GM19351 (cell line): Measurements from ENCODE around the gene SHISAL1.

ENCODE experiments used
- ATAC-seq: cut with Tn5 transposase; IDR thresholded peaks from one replicate; pipeline ENCODE4 v1.9.1; 2021; ENCODE audit warnings: mild to moderate bottlenecking, moderate library complexity; ENCODE audit not compliant: unreplicated experiment

The SHISAL1 gene

DNA sequence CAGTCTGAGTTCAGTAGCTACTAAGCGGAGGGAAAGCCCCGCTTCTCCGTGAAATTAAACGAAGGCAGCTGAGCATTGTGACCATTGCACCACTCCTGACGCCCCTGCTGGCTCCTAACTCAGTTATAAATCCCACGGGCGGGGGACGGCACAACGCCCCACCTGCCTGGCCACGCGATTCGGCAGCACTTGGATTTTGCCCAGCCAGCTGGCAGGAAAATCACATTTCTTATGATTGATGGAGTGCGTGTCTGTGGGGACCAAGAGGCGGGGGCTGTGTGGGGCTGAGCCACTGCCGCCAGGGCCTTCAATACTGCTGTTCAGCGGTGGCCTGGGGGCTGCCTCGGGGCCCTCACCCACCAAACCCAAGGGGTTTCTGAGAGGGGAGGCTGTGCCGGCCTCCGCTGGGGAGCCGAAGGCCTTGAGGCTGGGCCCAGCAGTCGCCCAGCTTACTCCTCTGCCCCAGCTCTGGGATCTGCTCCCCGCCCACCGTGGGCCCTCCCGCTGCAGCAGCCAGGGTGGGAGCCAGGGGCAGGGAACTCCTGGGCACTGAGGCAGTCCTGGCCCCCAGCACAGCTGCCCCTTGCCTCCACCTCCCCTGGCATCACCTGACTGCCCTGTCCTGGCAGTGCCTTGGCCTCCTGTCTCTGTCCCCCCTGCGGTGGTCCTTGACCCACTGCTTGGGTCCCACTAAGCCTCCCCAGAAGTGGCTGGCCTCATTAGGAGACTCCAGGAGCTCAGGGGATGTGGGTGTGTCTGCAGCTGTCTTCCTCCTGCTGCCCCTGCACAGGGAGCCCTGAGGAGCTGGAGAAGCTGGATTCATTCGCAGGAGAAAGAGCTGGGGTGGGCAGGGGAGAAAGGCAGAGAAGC is 30.7 kb downstream of the SHISAL1 start:
- no peak for ATAC-seq

DNA sequence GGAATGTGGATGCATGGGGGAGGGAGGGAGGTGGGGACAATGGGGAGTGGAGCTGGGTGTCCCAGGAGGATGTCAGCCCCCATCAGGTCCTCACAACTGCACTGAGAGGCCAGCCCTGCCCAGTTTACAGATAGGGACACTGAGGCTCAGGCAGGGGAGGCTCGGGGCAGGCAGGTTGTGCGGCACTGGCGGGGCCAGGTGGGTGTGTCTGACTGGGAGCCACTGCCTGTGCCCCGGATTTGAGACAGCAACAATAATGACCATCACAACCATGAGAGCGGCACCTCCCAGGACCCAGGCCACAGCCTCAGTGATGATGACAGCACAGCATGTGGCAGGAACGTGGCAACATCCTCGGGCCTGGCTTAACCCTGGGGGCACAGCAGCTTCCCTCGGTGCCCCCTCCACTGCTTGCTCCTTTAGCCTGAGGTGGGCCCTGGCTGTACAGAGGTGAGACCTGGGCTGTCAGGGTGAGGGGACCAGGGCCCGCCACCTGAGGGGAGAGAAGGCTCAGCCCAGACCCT is 32.0 kb downstream of the SHISAL1 start:
- no peak for ATAC-seq

DNA sequence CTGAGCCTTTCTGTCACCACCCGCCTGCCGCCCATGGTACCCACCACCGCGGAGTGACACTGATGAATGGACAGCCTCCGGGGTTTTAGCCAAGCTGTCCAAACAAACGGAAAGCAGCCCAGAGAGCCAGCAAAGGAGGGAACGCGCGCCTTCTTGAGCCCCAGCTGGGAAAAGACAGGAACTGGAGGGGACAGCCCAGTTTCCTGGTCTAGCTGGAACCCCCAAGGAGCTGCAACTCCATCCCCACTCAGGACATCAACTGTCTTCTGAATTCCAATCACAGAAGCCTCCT is 33.7 kb downstream of the SHISAL1 start:
- ATAC-seq: no peak

DNA sequence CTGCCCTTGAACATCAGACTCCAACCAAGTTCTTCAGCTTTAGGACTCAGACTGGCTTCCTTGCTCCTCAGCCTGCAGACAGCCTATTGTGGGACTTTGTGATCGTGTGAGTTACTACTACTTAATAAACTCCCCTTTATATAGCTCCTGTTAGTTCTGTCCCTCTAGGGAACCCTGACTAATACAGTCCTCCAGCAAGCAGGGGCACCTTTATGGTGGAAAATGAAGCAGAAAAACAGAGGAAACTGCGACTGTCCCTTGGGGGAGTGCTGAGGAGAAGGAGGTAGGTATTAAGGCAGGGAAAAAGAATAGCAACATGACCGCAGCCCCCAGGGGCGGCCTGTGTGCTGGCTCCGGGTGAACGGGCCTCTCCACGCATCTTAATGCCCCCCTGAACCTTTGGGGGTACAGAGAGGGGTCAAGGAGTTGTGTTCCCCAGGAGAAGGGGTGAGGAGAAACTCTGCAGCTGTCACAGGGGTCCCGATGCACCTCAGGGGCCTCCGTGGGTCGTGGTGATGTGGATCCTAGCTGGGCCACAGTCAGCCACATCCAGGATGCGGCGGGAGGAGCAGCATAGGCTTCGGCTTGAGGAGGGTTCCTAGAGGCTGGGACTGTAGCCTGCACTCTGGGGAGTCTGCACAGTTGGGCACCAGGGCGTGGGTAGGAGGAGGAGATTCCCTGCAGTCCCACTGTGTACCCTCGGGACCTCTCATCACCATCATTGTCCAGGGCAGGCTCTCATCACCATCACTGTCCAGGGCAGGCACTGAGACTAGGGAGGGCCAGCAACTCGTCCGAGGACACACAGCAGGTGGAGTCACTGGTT is 34.3 kb downstream of the SHISAL1 start:
- no peak for ATAC-seq

DNA sequence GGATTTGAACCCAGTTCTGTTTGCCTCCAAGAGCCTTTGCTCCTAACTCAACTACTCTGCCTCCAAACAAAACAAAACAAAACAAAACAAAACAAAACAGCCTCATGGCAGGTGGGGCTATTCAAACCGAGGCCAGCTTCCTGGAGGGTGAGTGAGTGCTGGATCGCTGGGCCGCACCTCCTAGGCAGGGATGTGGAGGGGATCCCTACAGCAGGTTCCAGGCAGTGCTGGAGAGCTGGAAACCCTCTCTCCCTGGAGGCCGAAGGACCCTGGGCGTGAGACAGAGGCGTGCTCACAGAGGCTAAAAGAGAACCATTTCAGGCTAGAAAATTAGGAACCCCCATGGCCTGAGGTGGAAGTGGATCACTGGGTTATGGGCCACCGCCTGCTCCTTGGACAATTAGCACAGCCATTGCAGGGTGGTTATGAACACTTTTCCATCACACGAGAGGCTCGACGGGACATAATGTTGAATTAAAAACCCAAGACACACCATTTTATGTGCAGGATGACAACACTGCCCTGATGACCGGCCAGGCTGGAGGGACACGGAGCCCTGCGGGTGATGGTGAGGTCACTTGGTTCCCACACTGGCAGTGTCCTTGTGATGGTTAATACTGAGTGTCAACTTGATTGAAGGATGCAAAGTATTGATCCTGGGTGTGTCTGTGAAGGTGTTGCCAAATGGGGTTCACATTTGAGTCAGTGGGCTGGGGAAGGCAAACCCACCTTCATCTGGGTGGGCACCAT is 35.2 kb downstream of the SHISAL1 start:
- no peak for ATAC-seq

DNA sequence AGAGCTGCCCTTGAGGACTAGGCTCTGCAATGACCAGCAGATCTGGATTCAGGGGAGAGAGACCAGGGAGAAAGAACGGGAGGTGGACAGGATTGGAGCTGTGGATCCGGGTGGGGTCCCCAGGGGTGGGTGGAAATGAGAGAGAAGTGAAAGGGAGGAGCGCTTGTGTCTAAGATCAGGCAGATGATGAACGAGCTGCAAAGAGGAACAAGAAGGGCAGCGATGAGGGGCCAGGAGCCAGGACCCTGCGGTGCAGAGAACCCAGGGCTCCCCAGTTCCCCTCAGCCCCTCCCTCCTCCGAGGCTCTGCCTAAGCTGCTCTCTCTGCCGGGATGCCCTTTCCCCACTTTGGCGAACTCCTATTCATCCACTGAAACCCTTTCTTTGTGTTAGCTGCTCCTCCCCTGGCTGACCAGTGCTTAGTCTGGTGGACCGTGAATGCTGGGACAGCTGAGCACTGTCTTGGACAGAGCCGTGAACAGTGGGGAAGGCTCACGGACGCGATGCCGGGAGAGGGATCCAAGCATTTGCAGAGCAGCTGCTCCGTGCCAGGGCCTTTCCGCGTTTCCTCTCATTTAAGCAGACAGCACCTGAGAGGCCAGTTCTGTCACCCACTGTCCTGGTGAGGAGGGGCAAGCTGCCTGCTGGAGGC is 35.9 kb downstream of the SHISAL1 start:
- ATAC-seq: no peak

DNA sequence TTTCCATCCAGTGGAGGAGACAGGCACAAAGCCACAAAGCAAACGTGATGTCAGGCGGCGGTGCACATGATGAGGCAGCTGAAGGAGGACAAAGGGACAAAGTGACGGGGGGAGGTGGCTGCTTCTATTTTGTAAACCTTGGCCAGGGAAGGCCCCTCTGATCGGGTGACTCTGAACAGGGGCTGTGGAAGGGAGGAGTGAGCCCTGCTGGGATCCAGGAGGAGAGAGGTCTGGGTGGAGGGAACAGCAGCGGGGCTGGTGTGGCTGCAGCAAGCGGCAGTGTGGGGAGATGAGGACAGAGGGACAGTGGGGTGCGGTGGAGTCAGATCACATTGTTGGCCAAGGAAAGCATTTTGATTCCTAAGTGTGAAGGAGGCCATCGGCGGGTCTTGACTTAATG is 36.7 kb downstream of the SHISAL1 start:
- no peak for ATAC-seq

DNA sequence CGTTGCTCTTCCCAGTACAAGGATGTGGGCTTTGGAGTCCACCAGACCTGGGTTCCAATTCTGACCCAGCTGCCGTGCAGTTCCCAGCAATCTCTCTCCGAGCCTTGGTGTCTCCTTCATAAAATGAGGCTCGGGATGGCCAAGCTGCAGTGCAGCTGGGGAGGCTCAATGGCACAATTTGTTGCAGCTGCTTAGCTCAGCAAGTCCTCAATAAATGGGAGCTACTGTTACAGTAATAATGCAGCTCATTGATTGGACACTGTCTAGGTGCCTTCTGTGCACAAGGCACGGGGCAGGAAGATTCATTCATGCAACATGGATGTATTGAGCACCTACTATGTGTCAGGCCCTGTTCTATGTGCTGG is 37.1 kb downstream of the SHISAL1 start:
- ATAC-seq: no peak

DNA sequence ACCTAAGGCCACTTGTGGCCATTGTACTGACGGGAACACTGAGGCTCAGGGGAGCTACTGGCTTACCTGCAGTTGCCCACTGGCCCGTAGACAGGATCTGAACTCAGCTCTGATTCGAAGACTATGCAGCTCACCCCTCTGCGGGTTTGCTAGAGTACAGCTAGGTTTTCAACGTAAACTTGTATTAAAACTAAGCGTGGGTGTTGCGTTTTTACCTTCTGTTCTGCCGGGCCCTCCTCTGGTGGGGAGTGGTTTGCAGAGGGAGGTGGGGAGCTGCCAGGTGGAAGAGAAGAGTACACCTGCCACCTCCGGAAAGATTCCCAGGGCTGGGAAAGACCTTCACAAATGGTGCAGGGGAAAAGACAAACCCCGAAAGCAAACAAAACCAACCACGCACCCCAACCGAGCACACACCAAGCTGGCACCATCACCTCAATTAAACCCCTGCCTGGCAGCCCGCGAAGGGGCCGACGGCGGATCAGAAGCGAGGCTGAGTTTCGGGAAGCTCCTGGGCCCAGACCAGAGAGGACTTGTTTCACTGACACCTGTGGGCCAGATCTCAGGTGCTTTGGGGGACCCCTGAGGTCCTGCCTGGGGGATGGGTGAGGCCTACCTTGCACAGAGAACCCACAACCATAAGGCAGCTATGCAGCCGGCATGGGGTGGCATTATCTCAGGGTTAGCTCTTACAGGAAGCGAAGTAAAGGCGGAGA is 37.7 kb downstream of the SHISAL1 start:
- no peak for ATAC-seq

DNA sequence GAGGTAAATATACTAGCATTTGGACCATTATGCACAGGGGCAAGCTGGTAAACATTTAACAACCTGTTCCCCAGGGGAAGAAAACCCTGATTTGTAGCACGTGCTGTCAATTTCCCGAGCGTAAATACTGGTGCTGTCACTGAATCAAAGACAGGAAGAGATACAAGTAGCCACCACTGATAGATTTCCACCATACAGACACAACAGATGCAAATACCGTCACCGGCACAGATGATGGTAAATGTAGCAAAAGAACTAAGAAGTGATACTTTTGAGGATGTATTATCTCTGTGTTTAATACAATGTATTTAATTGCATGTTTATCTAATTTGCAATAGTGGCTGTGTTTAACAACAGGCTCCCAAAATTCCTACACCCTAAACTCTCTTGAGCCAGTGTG is 39.6 kb downstream of the SHISAL1 start:
- no peak for ATAC-seq

DNA sequence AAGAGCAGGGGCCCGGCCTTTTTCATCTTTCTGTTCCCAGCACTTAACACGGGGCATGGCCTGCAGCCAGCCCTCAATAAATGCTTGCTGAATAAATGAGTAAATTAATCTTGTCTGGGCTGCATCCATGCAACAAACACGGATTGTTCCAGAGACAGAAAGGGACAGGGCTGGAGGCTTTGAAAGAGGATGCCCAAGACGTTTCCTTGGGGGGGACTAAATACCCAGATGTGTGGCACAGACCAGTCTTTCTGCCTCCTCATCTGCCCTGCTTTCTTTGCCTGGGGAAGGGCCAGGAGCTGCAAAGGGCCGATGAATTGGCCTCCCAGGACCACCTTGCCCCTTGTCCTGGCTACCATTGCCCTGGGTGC is 40.4 kb downstream of the SHISAL1 start:
- no peak for ATAC-seq

DNA sequence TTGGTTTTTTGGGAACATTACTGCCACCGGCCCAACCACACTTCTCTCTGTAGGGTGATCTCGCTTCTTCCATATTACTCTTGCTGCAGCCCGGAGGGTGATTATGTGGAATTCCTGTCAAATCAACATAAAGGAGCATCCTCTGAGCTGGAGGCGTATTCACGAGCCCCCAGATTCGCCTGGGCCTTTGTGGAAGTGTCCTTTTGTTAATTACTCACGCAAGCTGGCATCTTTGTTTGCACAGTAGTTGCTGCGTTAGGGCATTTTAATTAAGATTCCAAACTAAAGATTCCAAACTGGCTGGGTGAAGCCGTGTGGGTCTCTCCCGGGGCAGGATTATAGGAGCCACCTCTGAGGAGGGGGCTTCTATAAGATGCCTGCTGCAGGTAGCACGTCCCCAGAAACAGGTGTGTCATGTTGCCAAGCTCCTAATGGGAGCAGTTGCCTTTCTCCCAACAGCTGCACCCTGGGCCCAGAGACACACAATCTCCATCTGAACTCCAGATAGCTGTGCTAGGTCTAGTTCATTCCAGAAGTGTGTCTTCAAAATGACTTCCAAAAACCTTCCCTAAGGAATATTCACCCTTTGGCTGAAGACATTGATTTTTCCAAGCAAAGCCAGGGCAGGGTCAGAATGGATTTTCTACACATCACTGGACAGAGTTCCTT is 40.9 kb downstream of the SHISAL1 start:
- no peak for ATAC-seq

DNA sequence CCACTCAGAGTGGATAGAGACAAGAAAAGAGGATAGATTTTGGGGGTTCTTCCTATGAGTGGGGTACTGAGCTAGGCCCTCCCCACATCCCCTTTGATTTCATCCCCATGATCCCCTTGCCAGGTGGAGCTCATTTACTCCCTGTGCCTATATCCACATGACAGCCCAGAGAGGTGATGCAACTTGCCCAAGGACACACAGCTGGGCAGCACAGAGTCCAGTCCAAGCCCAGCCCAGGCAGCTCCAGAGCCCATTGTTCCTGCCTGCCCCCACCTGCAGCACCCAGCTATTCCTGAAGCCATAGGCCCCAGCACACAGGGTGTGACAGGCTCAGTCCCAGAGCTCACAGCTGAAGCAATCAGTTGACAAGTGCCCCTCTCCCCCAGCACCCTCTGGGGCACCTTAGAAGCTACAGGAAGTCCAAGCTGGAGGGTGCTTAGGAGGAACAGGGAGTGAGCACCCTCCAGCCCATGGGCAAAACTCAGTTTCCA is 41.7 kb downstream of the SHISAL1 start:
- no peak for ATAC-seq

DNA sequence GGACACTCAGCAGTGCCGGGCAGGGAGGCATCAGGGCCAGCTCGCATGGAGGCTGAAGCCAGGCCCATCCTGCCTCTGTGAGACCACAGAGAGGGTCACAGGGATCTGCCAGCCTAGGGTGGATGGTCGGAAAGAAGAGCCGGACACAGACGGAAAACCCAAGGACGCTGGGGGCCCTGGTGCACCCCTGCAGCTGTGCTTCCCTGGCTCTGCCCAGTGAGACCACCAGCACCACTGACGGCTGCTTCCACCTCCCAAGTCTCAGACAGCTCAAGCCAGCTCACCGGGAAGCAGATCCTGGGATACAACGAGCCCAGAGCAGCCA is 42.2 kb downstream of the SHISAL1 start:
- ATAC-seq: no peak

DNA sequence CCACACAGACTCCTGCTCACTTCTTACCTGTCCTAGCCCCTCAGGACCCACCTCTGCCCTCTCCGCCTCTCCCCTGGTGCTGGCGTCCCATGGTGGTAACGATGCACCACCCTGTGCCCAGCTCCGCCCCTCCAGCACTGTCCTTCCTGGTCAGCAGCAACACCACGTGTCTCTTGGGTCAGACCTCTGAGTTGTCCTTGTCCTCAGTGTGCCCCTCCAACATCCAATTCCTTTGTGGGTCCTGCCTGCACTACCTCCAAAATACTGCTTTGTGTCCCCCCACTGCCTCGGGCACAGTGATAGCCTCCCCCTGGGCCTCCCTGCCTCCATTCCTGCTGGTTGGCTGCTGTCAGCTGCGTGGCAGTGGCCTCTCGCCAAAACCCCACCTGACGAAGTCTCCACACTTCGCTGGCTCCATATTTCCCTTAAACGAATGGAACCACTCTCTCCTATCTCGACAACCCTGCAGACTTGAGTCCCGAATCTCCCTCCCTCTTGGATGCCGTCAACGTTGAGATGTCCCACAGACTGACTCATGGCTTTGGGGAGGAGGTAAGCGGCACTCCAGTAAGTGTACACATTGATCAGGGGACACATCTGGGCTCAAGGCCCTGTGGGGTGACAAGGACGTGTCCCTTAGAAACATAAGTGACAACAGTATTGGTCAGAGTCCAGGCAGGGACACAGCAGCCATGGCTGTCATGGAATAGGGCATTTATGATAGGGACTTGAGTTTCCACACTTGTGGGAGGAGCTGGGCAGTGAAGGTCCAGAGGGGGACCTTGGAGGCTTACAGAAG is 42.8 kb downstream of the SHISAL1 start:
- ATAC-seq: no peak

DNA sequence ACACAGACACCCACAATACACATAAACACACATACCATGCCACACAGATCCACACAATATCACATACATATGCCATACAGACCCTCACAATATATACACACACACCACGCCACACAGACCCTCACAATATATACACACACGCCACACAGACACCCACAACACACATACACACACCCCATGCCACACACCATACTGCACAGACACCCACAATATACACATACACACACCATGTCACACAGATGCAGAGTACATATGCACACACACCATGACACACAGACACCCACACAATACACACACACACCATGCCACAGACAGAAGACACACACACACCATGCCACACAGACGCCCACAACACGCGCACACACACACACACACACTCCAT is 43.6 kb downstream of the SHISAL1 start:
- ATAC-seq: no peak

DNA sequence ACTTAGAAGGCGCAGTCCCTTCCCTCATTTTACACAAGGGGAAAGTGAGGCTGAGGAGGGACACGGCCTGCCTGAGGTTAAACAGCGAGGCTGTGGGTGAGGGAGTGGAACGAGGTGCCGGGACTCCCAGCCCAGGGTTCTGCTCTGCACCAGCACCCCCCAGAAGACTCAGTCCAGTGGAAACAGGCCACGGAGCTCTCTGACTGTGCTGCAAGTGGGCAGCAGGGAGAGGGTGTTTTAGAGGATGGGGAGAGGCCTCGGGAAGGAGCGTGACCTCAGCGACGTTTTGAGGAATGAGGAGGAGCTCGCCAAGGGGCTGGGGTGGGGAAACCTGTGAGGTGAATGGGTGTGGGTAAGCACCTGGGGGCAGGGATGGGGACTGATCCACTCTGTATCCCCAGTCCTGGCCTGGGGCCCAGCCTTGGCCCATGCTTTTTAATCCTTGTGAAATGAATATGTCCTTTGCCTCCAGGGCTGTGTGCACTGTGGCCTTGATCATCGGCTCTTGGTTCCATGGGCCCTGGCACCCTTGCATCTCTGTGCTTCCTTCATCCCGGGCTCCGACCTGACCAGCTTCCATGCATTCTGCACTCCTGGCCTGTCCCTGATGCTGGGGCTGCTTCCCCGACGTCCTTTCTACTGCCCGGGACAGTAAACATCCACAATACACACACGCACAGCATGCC is 44.2 kb downstream of the SHISAL1 start:
- no peak for ATAC-seq

DNA sequence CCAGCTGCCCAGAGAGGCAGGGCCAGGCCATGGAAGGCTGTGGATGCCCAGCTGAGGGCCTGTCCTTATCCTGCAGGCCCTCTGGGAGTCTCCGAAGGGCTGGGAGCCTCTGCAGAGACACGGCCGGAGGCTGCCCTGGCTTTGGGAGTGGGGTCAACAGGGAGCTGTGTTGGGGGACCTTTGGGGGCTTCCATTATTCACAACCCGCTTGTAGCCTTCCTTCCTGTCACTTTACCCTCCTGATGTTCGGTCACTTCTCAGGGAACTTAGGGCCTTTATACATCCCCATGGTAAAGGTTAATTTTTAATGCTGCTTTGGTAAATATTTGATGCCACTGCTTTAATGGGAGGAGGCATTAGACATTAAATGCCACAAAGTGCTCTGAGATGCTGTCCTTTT is 44.9 kb downstream of the SHISAL1 start:
- ATAC-seq: no peak
